Endodermal cell (in vitro differentiated cells): Measurements from ENCODE around the gene SLC22A2. TPM values are rescaled to one million over a fixed set of nuclear protein-coding genes. Genes with fewer than 3 reads are reported as not detected.

Experiments used
- DNase-seq: peaks from one replicate; pipeline ENCODE4 v3.0.0-alpha.2; 2017
- H3K27ac ChIP-seq: 2 replicates; pipeline ENCODE4 v1.5.1; 2013; ENCODE audit warnings: mild to moderate bottlenecking, low read depth, low read length, moderate library complexity
- H3K27me3 ChIP-seq: 2 replicates; pipeline ENCODE4 v1.6.1; 2013; ENCODE audit warnings: mild to moderate bottlenecking, low read length, moderate library complexity; ENCODE audit not compliant: insufficient read depth, control insufficient read depth, poor library complexity, severe bottlenecking
- H3K36me3 ChIP-seq: 2 replicates; pipeline ENCODE4 v1.7.0; 2013; ENCODE audit warnings: mild to moderate bottlenecking, low read length, moderate library complexity; ENCODE audit not compliant: control insufficient read depth, insufficient read depth
- H3K4me1 ChIP-seq: one replicate; pipeline ENCODE4 v1.7.0; 2013; ENCODE audit warnings: low read length; ENCODE audit not compliant: control insufficient read depth, insufficient read depth
- H3K4me3 ChIP-seq: 2 replicates; pipeline ENCODE4 v1.5.1; 2013; ENCODE audit warnings: mild to moderate bottlenecking, low read length, moderate library complexity
- H3K9ac ChIP-seq: 2 replicates; pipeline ENCODE4 v1.6.1; 2013; ENCODE audit warnings: mild to moderate bottlenecking, low read length, moderate library complexity; ENCODE audit not compliant: poor library complexity, severe bottlenecking; ENCODE audit errors: extremely low read depth
- H3K9me3 ChIP-seq: 2 replicates; pipeline ENCODE4 v1.6.1; 2013; ENCODE audit warnings: mild to moderate bottlenecking, low read length, moderate library complexity; ENCODE audit not compliant: control insufficient read depth
- H3K27ac Mint-ChIP-seq: 2 replicates; pipeline ENCODE4 v1.8.0; 2020; ENCODE audit warnings: mixed read lengths
- H3K27me3 Mint-ChIP-seq: 2 replicates; pipeline ENCODE4 v1.8.0; 2021; ENCODE audit warnings: mild to moderate bottlenecking, mixed read lengths; ENCODE audit not compliant: insufficient read depth
- H3K36me3 Mint-ChIP-seq: 2 replicates; pipeline ENCODE4 v1.8.0; 2020; ENCODE audit warnings: low read depth, mixed read lengths
- H3K4me1 Mint-ChIP-seq: 2 replicates; pipeline ENCODE4 v1.8.0; 2020; ENCODE audit warnings: mixed read lengths
- H3K4me3 Mint-ChIP-seq: 2 replicates; pipeline ENCODE4 v1.8.0; 2020; ENCODE audit warnings: mild to moderate bottlenecking, moderate library complexity, mixed read lengths
- H3K9me3 Mint-ChIP-seq: 2 replicates; pipeline ENCODE4 v1.8.0; 2020; ENCODE audit warnings: mild to moderate bottlenecking, mixed read lengths
- WGBS, 2 experiments: methylation state at CpG; one replicate each; pipeline versions ENCODE4 v1.1.5 to v1.1.7; 2013; ENCODE audit warnings: missing lambda C conversion rate in 2 of 2, mixed read lengths in 1 of 2; ENCODE audit not compliant: insufficient coverage in 1 of 2, insufficient read length in 1 of 2; 5-methylcytosine and 5-hydroxymethylcytosine counted together
- total RNA-seq, 2 donors: library from RNA; stranded (reverse); fragmentation: NEBNext Ultra II Directional in 1 of 2; extraction: Animal tissue kit (Norgen Biotek cat#: 25700) in 1 of 2; gene quantifications; 2 replicates in 1 of 2; 3 replicates in 1 of 2; pipeline ENCODE4 v1.2.1, GENCODE V29; 2021
- TF ChIP-seq, protein P1 (sequence below): fragments of 200-600 bp; sonication (generic); conservative IDR thresholded peaks from 2 replicates; pipeline ENCODE4 v1.5.0; 2021; ENCODE audit warnings: antibody characterized with exemption, mild to moderate bottlenecking

Gene SLC22A2
- total RNA-seq, 2 donors from 2014 or later = 0.64 to 1.00 TPM

DNA sequence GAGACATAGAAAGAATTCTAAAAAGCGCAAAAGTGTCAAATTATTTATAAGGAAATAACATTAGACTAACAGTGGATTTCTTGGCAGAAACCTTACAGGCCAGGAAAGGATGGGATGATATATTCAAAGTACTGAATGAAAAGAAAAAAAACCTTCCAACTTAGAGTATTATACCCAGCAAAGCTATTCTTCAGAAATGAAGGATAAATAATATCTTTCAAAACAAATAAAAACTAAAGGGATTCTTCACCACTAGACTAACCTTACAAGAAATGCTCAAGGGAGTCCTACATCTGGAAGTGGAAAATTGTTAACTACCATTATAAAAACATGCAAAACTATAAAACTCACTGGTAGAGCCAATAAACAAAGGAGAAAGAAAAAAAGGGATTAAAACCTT is 65.8 kb downstream of the SLC22A2 start:
- no peaks in the 10 kb centered on the region for H3K4me1 Mint-ChIP-seq
- no peak overlapping the region for H3K4me3 Mint-ChIP-seq
- Histone ChIP-seq H3K36me3 (no peaks in the 10 kb centered on the region), H3K27me3 (no peaks in the 10 kb centered on the region), H3K4me3 (no peak overlapping the region), H3K27ac (no peak overlapping the region), H3K9me3 (peaks cover 48% of the 10 kb centered on the region), H3K4me1 (no peaks in the 10 kb centered on the region), H3K9ac (no peak overlapping the region)
- peaks cover 3% of the 10 kb centered on the region for H3K27me3 Mint-ChIP-seq
- H3K36me3 Mint-ChIP-seq = peaks cover 3% of the 10 kb centered on the region
- H3K27ac Mint-ChIP-seq = no peak overlapping the region
- no CpG with 5 or more reads among the region's 1 CpG for WGBS, 2 experiments
- TF ChIP-seq, protein P1, sequence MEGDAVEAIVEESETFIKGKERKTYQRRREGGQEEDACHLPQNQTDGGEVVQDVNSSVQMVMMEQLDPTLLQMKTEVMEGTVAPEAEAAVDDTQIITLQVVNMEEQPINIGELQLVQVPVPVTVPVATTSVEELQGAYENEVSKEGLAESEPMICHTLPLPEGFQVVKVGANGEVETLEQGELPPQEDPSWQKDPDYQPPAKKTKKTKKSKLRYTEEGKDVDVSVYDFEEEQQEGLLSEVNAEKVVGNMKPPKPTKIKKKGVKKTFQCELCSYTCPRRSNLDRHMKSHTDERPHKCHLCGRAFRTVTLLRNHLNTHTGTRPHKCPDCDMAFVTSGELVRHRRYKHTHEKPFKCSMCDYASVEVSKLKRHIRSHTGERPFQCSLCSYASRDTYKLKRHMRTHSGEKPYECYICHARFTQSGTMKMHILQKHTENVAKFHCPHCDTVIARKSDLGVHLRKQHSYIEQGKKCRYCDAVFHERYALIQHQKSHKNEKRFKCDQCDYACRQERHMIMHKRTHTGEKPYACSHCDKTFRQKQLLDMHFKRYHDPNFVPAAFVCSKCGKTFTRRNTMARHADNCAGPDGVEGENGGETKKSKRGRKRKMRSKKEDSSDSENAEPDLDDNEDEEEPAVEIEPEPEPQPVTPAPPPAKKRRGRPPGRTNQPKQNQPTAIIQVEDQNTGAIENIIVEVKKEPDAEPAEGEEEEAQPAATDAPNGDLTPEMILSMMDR = no peak
- DNase-seq = no peak
- H3K9me3 Mint-ChIP-seq = peaks cover 35% of the 10 kb centered on the region

GRCh38 chr6:160190973-160191372 is 67.6 kb downstream of the SLC22A2 start:
- Mint-ChIP-seq H3K27me3 (peaks cover 3% of the 10 kb centered on the region), H3K9me3 (peaks cover 40% of the 10 kb centered on the region)

DNA sequence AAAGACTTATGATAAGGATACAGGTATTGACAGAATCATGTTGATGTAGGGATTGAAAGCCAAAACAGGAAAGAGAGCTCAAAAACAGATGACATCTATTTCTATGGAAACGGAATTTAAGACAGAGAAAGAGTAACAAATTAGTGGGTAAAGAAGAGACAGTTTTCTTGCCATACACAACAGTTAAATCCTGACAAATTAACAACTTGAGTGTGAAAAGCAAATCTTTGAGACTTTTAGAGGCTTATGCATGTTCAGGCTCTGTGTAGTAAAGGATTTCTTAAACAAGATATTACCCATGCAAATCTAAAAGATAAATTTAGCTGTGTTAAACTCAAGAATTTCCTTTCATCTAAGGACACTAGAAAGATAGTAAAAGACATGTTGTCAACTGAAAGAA is 68.5 kb downstream of the SLC22A2 start:
- Histone ChIP-seq H3K36me3 (no peaks in the 10 kb centered on the region), H3K27me3 (no peaks in the 10 kb centered on the region), H3K4me3 (no peak overlapping the region), H3K9ac (no peak overlapping the region), H3K27ac (no peak overlapping the region), H3K9me3 (peaks cover 37% of the 10 kb centered on the region), H3K4me1 (no peaks in the 10 kb centered on the region)
- H3K4me3 Mint-ChIP-seq = no peak overlapping the region
- DNase-seq = no peak
- WGBS, 2 experiments = 90 to 100% methylated on average over 1 of the region's 1 CpG
- no peak overlapping the region for H3K27ac Mint-ChIP-seq
- TF ChIP-seq, protein P1 = no peak
- H3K36me3 Mint-ChIP-seq = peaks cover 3% of the 10 kb centered on the region
- no peaks in the 10 kb centered on the region for H3K4me1 Mint-ChIP-seq
- peaks cover 36% of the 10 kb centered on the region for H3K9me3 Mint-ChIP-seq
- H3K27me3 Mint-ChIP-seq = no peaks in the 10 kb centered on the region

More at GRCh38 chr6:160190973-160191372, 67.6 kb downstream of the SLC22A2 start:
- Histone ChIP-seq H3K4me3 (no peak overlapping the region), H3K9ac (no peak overlapping the region), H3K4me1 (no peaks in the 10 kb centered on the region), H3K9me3 (peaks cover 46% of the 10 kb centered on the region), H3K36me3 (no peaks in the 10 kb centered on the region), H3K27ac (no peak overlapping the region), H3K27me3 (no peaks in the 10 kb centered on the region)
- DNase-seq = no peak
- TF ChIP-seq, protein P1 = no peak
- Mint-ChIP-seq H3K27ac (no peak overlapping the region), H3K4me1 (no peaks in the 10 kb centered on the region), H3K4me3 (no peak overlapping the region), H3K36me3 (peaks cover 3% of the 10 kb centered on the region)
